HUES64 (cell line): ENCODE measurements around the gene RAB3A.
"Not testable (repeated sequence)": the region's sequence is repeated elsewhere in the genome, so short reads cannot be mapped to it uniquely, and the experiment has no call there.

ENCODE experiments used
- H3K27ac ChIP-seq: 2 replicates; pipeline ENCODE4 v1.7.0; 2013; ENCODE audit warnings: low read depth, low read length, inconsistent platforms
- H3K27me3 ChIP-seq: 2 replicates; pipeline ENCODE4 v1.6.1; 2013; ENCODE audit warnings: mild to moderate bottlenecking, low read length; ENCODE audit not compliant: insufficient read depth
- H3K36me3 ChIP-seq: 2 replicates; pipeline ENCODE4 v1.6.1; 2013; ENCODE audit warnings: mild to moderate bottlenecking, low read length; ENCODE audit not compliant: insufficient read depth
- H3K4me1 ChIP-seq: 2 replicates; pipeline ENCODE4 v1.6.1; 2013; ENCODE audit warnings: mild to moderate bottlenecking, low read length, moderate library complexity; ENCODE audit not compliant: insufficient read depth
- H3K4me3 ChIP-seq: 2 replicates; pipeline ENCODE4 v1.5.1; 2013; ENCODE audit warnings: mild to moderate bottlenecking, low read length, moderate library complexity
- H3K9ac ChIP-seq: 2 replicates; pipeline ENCODE4 v1.6.1; 2013; ENCODE audit warnings: mild to moderate bottlenecking, low read depth, low read length
- H3K9me3 ChIP-seq: 2 replicates; pipeline ENCODE4 v1.6.1; 2013; ENCODE audit warnings: low read depth, low read length; ENCODE audit not compliant: insufficient read depth
- WGBS: fragments of 150-250, 120-280 bp; methylation state at CpG from one replicate; pipeline ENCODE4 v1.1.7; 2013; ENCODE audit warnings: missing lambda C conversion rate; 5-methylcytosine and 5-hydroxymethylcytosine counted together

The RAB3A gene

GRCh38 chr19:18223860-18224524 is 20.1 kb upstream of the RAB3A start:
- H3K4me3 ChIP-seq = peak overlapping the region; percentile 73
- H3K4me1 ChIP-seq = no peaks in the 10 kb centered on the region; the same call in 1 of the 2 replicates
- H3K9me3 ChIP-seq = no peaks in the 10 kb centered on the region
- peak overlapping the region; percentile 78 for H3K9ac ChIP-seq
- WGBS = 3% methylated on average over 39 of the region's 39 CpGs
- peak overlapping the region; percentile 87 for H3K27ac ChIP-seq
- no peaks in the 10 kb centered on the region for H3K36me3 ChIP-seq
- peaks cover 28% of the 10 kb centered on the region for H3K27me3 ChIP-seq

- no peaks in the 10 kb centered on the region for H3K9me3 ChIP-seq
- no peaks in the 10 kb centered on the region; the same call in 1 of the 2 replicates for H3K4me1 ChIP-seq
- H3K36me3 ChIP-seq = no peaks in the 10 kb centered on the region
- no peak overlapping the region for H3K27ac ChIP-seq
- 90% methylated on average over 25 of the region's 25 CpGs for WGBS
- H3K9ac ChIP-seq = no peak overlapping the region
- H3K27me3 ChIP-seq = peaks cover 25% of the 10 kb centered on the region
- H3K4me3 ChIP-seq = no peak overlapping the region
These were observed 18.2 kb upstream of the RAB3A start for GRCh38 chr19:18221815-18222725.

GRCh38 chr19:18220632-18221275 is 16.9 kb upstream of the RAB3A start:
- no peaks in the 10 kb centered on the region for H3K9me3 ChIP-seq
- no peaks in the 10 kb centered on the region for H3K36me3 ChIP-seq
- peak overlapping the region; percentile 43 for H3K4me3 ChIP-seq
- H3K4me1 ChIP-seq = no peaks in the 10 kb centered on the region; the same call in 1 of the 2 replicates
- no peak overlapping the region for H3K27ac ChIP-seq
- no peak overlapping the region for H3K9ac ChIP-seq
- 10% methylated on average over 33 of the region's 33 CpGs for WGBS
- peaks cover 11% of the 10 kb centered on the region for H3K27me3 ChIP-seq

GRCh38 chr19:18219911-18220631 is 16.2 kb upstream of the RAB3A start:
- Histone ChIP-seq H3K4me3 (peak overlapping the region; percentile 43; the same call in 1 of the 2 replicates), H3K9ac (no peak overlapping the region)
- 86% methylated on average over 28 of the region's 28 CpGs for WGBS

GRCh38 chr19:18218600-18218999 is 14.8 kb upstream of the RAB3A start:
- Histone ChIP-seq H3K27ac (no peak overlapping the region), H3K4me1 (no peaks in the 10 kb centered on the region; the same call in 1 of the 2 replicates), H3K27me3 (no peaks in the 10 kb centered on the region), H3K9ac (no peak overlapping the region), H3K4me3 (no peak overlapping the region), H3K36me3 (no peaks in the 10 kb centered on the region), H3K9me3 (no peaks in the 10 kb centered on the region)
- WGBS = 92% methylated on average over 2 of the region's 3 CpGs

More at GRCh38 chr19:18219911-18220631, 16.2 kb upstream of the RAB3A start:
- H3K27ac ChIP-seq = no peak overlapping the region
- H3K4me1 ChIP-seq = no peaks in the 10 kb centered on the region; the same call in 1 of the 2 replicates
- H3K27me3 ChIP-seq = peaks cover 5% of the 10 kb centered on the region
- no peaks in the 10 kb centered on the region for H3K9me3 ChIP-seq
- no peaks in the 10 kb centered on the region for H3K36me3 ChIP-seq

GRCh38 chr19:18218159-18218558 is 14.3 kb upstream of the RAB3A start:
- H3K9ac ChIP-seq = no peak overlapping the region
- no peak overlapping the region for H3K4me3 ChIP-seq
- H3K27ac ChIP-seq = no peak overlapping the region
- no peaks in the 10 kb centered on the region for H3K27me3 ChIP-seq
- no peaks in the 10 kb centered on the region; the same call in 1 of the 2 replicates for H3K4me1 ChIP-seq
- no peaks in the 10 kb centered on the region for H3K9me3 ChIP-seq
- 91% methylated on average over 17 of the region's 17 CpGs for WGBS
- H3K36me3 ChIP-seq = no peaks in the 10 kb centered on the region

- no peak overlapping the region for H3K27ac ChIP-seq
- no peaks in the 10 kb centered on the region; the same call in 1 of the 2 replicates for H3K4me1 ChIP-seq
- no peaks in the 10 kb centered on the region for H3K9me3 ChIP-seq
- H3K27me3 ChIP-seq = no peaks in the 10 kb centered on the region
- 92% methylated on average over 8 of the region's 8 CpGs for WGBS
- H3K4me3 ChIP-seq = no peak overlapping the region
- H3K9ac ChIP-seq = no peak overlapping the region
- H3K36me3 ChIP-seq = no peaks in the 10 kb centered on the region
These were observed 12.9 kb upstream of the RAB3A start for GRCh38 chr19:18216789-18217188.

- no peaks in the 10 kb centered on the region for H3K36me3 ChIP-seq
- H3K27ac ChIP-seq = no peak overlapping the region
- no peak overlapping the region for H3K4me3 ChIP-seq
- no peaks in the 10 kb centered on the region; the same call in 1 of the 2 replicates for H3K4me1 ChIP-seq
- H3K9ac ChIP-seq = no peak overlapping the region
- H3K9me3 ChIP-seq = no peaks in the 10 kb centered on the region
- no peaks in the 10 kb centered on the region for H3K27me3 ChIP-seq
- 79% methylated on average over 7 of the region's 7 CpGs for WGBS
These were observed 11.1 kb upstream of the RAB3A start for GRCh38 chr19:18214779-18215433.

- Histone ChIP-seq H3K4me3 (no peak overlapping the region), H3K27me3 (no peaks in the 10 kb centered on the region), H3K4me1 (0 out of 2 replicates have a peak, but pooled peaks cover 3% of the 10 kb centered on the region), H3K9ac (no peak overlapping the region), H3K36me3 (no peaks in the 10 kb centered on the region), H3K9me3 (no peaks in the 10 kb centered on the region), H3K27ac (no peak overlapping the region)
- WGBS = 91% methylated on average over 14 of the region's 14 CpGs
These were observed 7.8 kb upstream of the RAB3A start for GRCh38 chr19:18211683-18212082.

GRCh38 chr19:18209912-18210311 is 6.1 kb upstream of the RAB3A start:
- not testable (repeated sequence) for H3K36me3 ChIP-seq, H3K27me3 ChIP-seq, H3K4me3 ChIP-seq, H3K9me3 ChIP-seq, H3K27ac ChIP-seq, H3K9ac ChIP-seq, H3K4me1 ChIP-seq
- WGBS = 90% methylated on average over 5 of the region's 5 CpGs
